GM13976 (cell line): ENCODE results near the gene ZMYND12.

Source experiments
- DNase-seq: peaks from one replicate; pipeline ENCODE4 v3.0.0; 2012; ENCODE audit warnings: low spot score
- in situ Hi-C: fragments of 300-500 bp; cut with MboI; formaldehyde crosslinking; loops from one replicate; pipeline ENCODE4 v1.12.0; 2022; ENCODE audit warnings: low sequenced_read_pairs, mixed read lengths, inconsistent platforms; ENCODE audit not compliant: unreplicated experiment
- TF ChIP-seq, protein P1 (sequence below): IDR thresholded peaks from 2 replicates; pipeline ENCODE4 v1.5.1; 2012; ENCODE audit warnings: borderline replicate concordance, mild to moderate bottlenecking; ENCODE audit not compliant: insufficient read depth; ENCODE audit errors: extremely low read depth, missing control alignments, control extremely low read depth

The ZMYND12 gene

GRCh38 chr1:42450061-42450460 is 5.8 kb downstream of the ZMYND12 start:
- TF ChIP-seq, protein P1, sequence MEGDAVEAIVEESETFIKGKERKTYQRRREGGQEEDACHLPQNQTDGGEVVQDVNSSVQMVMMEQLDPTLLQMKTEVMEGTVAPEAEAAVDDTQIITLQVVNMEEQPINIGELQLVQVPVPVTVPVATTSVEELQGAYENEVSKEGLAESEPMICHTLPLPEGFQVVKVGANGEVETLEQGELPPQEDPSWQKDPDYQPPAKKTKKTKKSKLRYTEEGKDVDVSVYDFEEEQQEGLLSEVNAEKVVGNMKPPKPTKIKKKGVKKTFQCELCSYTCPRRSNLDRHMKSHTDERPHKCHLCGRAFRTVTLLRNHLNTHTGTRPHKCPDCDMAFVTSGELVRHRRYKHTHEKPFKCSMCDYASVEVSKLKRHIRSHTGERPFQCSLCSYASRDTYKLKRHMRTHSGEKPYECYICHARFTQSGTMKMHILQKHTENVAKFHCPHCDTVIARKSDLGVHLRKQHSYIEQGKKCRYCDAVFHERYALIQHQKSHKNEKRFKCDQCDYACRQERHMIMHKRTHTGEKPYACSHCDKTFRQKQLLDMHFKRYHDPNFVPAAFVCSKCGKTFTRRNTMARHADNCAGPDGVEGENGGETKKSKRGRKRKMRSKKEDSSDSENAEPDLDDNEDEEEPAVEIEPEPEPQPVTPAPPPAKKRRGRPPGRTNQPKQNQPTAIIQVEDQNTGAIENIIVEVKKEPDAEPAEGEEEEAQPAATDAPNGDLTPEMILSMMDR = no peak
- DNase-seq = no peak
- in situ Hi-C loops = no loop called here

GRCh38 chr1:42449256-42449655 is 6.6 kb downstream of the ZMYND12 start:
- DNase-seq = no peak
- in situ Hi-C loops = no loop called here
- TF ChIP-seq, protein P1 = no peak

GRCh38 chr1:42442662-42443061 is 13.2 kb downstream of the ZMYND12 start:
- TF ChIP-seq, protein P1 = no peak
- in situ Hi-C loops = no loop called here
- DNase-seq = no peak

DNA sequence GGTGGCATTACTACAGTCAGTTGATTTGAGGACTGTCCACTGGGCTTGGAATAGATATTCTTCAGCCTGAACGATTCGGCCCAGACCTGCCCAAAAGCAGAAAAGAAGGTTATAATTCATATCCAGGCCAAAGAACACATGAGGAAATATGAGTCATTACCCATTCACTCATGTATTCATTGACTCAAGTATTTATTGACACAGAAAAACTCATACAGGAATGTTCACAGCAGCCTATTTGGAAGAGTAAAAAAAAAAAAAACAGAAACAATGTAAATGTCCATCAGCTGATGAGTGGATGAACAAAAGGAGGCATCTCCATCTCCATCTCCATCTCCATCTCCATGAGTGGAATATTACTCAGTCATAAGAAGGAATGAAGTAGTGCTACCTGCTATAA is 15.9 kb downstream of the ZMYND12 start:
- TF ChIP-seq, protein P1 = no peak
- in situ Hi-C loops = no loop called here
- no peak for DNase-seq

- TF ChIP-seq, protein P1 = no peak
- in situ Hi-C loops = no loop called here
- DNase-seq = no peak
Observed at GRCh38 chr1:42434340-42434739, 21.5 kb downstream of the ZMYND12 start.

- TF ChIP-seq, protein P1 = no peak
- in situ Hi-C loops = no loop called here
- no peak for DNase-seq
Observed at GRCh38 chr1:42433369-42433768, 22.5 kb downstream of the ZMYND12 start.

DNA sequence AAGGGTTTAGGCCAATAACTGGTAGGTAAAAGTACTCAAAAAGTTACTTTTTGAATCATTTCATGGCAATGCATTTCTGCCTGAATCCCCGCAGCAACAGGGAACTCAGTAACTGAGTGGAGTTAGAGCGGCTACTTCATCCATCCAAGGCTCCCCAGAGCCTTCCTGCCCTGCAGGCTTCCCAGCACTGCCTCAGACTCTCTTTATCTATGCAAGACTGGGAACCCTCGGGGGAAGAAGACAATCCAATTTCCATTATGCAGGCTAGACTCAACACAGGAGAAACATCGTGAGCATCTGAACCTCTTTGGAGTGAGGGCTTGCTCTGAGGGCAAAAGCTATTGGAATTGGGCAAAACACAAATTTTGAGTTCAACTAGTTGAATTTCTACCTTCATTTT is 23.1 kb downstream of the ZMYND12 start:
- TF ChIP-seq, protein P1 = no peak
- in situ Hi-C loops = no loop called here
- no peak for DNase-seq
